Activated CD8-positive, alpha-beta memory T cell treated with anti-CD3 and anti-CD28 coated beads for 36 hours (primary cell): ENCODE results near the gene GNAT2. TPM values are rescaled to one million over a fixed set of nuclear protein-coding genes. Genes with fewer than 3 reads are reported as not detected.

ENCODE experiments used
- total RNA-seq, 2 experiments: library from RNA; stranded (reverse); gene quantifications; one replicate each; pipeline ENCODE4 v1.2.3, GENCODE V29; 2021

Gene GNAT2
- total RNA-seq, 2 experiments from 2014 or later, result 1.3 to 1.4 TPM

Other genes with a start within 250 kb of the GNAT2 start
- gene SORT1, start 221.7 kb downstream of the GNAT2 start, total RNA-seq, result 1 to 10 TPM; 2.7 to 3.1 TPM
- gene PSMA5, start 193.2 kb downstream of the GNAT2 start, total RNA-seq, result 100 to 1,000 TPM; 223 to 233 TPM
- under 1 TPM; 0.06 to 0.13 TPM for gene SYPL2, start 153.1 kb downstream of the GNAT2 start, total RNA-seq
- gene ATXN7L2, start 135.7 kb downstream of the GNAT2 start, total RNA-seq, result 10 to 100 TPM; 16.5 to 16.8 TPM
- gene CYB561D1, start 125.5 kb downstream of the GNAT2 start, total RNA-seq, result 1 to 10 TPM; 7.1 to 8.2 TPM
- gene AMIGO1, start 109.9 kb downstream of the GNAT2 start, total RNA-seq, result 1 to 10 TPM; 2.6 to 3.2 TPM
- not detected for gene GPR61, start 79.7 kb downstream of the GNAT2 start, total RNA-seq
- 1 to 10 TPM; 9.2 to 9.3 TPM for gene GNAI3, start 71.0 kb downstream of the GNAT2 start, total RNA-seq
- 100 to 1,000 TPM in 1 of 2 experiments, 10 to 100 TPM in 1; 82.3 to 101 TPM for gene AMPD2, start 221 bp upstream of the GNAT2 start, total RNA-seq
- 1 to 10 TPM; 1.4 to 1.8 TPM for gene GSTM4, start 36.5 kb upstream of the GNAT2 start, total RNA-seq
- gene GSTM2, start 48.4 kb upstream of the GNAT2 start, total RNA-seq, result 1 to 10 TPM; 3.1 to 4.1 TPM
- not detected for gene GSTM1, start 68.2 kb upstream of the GNAT2 start, total RNA-seq
- gene GSTM5, start 92.6 kb upstream of the GNAT2 start, total RNA-seq, result not detected
- gene GSTM3, start 121.4 kb upstream of the GNAT2 start, total RNA-seq, result 10 to 100 TPM in 1 of 2 experiments, 1 to 10 TPM in 1; 8.6 to 11.8 TPM
- gene EPS8L3, start 144.3 kb upstream of the GNAT2 start, total RNA-seq, result not detected